GM19397 (cell line): ENCODE data around the gene RNASE2.
"Not testable (repeated sequence)": the region's sequence is repeated elsewhere in the genome, so short reads cannot be mapped to it uniquely, and the experiment has no call there.

ENCODE experiments used
- ATAC-seq: cut with Tn5 transposase; IDR thresholded peaks from one replicate; pipeline ENCODE4 v1.9.1; 2021; ENCODE audit warnings: mild to moderate bottlenecking, moderate library complexity; ENCODE audit not compliant: unreplicated experiment

The RNASE2 gene

GRCh38 chr14:20980906-20981305 lies 25.6 kb downstream of the RNASE2 start:
- ATAC-seq: no peak

- no peak for ATAC-seq
Observed at GRCh38 chr14:20982646-20983369, 27.5 kb downstream of the RNASE2 start.

- ATAC-seq: not testable (repeated sequence)
Observed at GRCh38 chr14:20985650-20986049, 30.4 kb downstream of the RNASE2 start.

DNA sequence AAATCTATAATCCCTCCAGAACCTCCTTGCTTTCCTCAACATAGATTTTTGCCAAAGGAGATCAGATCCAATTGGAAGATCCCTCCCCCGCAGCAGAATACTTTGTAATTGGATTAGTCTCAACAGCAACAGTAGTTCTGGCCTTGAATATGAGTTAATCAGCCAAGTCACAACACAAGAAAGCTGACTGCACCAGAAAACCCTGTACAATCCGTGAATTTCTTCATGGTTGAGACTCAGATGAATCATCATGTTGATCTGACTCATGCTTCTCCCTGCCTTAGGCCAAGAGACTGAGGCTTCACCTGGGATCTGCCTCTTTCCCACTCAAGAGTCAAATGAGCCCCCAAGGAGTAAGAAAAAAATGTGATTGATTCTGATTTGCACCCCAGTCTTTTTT lies 31.5 kb downstream of the RNASE2 start:
- no peak for ATAC-seq

DNA sequence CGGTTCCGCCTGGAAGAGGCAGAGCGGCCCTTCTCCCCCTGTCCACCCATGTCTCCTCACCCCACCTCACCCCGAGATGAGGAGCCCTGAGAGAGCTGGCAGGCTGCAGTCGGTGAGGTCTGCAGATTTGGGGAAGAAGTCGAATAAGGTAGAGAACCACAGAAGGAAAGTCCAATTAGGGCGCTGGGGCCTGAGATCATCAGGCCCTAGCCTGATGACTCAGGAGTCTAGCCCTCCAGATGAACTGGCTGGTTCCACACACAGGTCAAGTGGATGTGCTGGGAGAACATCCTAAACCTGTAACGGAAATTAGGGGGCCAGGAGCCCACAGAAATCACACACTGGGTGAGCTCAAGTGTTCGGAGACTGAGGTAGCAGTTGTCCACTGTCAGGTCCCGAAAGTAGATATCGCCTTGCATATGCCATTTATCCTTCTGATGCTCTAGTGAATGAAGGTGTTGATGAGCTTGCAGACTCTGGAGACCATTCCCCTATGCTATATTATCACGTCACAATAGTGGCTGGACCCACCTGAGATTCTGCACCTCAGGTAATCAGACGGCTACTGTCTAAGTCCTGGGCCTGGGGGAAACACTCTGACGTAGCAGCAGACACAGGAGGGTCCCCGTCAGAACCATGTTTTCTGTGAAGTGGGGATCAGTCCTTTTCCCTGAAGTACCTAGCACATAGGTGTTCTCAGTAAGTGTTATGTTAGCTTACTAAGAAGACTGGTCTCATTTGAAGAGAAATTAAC lies 33.6 kb downstream of the RNASE2 start:
- no peak for ATAC-seq

DNA sequence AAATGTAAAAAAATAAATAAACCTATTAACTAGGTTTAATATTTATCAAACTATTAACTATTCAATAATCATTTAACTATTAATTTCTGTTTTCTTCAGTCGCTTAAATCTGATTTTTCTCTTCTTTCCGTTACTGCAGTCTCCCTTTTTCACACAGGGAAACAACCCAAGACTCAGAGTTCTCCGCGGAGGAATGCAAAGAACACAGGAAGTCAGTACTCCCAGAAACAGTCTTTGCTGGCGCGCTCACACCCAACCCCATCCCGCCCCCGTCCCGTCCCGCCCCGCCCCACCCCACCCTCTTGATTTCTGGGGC lies 34.1 kb downstream of the RNASE2 start:
- no peak for ATAC-seq

DNA sequence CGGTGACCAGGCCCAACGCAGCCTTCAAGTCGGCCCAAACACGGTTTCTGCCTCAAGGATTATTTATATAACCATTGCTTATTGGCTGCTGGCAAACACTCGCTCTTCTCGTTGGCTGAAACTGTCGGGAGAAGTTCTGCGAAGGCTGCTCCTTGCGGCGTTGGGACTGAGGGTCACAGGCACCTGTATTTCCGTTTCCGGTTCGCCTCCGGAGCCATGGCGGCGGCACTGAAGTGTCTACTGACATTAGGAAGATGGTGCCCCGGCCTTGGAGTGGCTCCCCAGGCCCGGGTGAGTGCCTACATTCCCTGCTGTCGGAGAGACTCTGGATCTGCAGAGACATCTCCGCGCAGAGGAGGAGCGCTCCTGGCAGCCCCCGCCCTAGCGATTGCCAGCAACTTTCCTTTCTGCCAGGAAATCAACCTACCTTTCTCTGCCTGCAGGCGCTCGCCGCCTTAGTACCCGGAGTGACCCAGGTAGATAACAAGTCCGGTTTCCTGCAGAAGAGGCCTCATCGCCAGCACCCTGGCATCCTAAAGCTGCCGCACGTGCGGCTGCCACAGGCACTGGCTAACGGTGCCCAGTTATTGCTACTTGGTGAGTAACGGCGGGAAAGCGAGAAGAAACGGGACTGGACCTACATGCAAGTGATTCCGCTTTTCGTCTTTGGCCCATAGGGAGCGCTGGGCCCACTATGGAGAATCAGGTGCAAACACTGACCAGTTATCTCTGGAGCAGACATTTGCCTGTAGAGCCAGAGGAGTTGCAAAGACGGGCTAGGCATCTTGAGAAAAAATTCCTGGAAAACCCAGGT lies 34.7 kb downstream of the RNASE2 start, which contains the start of gene METTL17:
Gene METTL17 (plus strand): TSS at position 194 of the 814 bp plus-strand sequence. CDS start 23 bp downstream, at position 217.
- peak; percentile 98 for ATAC-seq

DNA sequence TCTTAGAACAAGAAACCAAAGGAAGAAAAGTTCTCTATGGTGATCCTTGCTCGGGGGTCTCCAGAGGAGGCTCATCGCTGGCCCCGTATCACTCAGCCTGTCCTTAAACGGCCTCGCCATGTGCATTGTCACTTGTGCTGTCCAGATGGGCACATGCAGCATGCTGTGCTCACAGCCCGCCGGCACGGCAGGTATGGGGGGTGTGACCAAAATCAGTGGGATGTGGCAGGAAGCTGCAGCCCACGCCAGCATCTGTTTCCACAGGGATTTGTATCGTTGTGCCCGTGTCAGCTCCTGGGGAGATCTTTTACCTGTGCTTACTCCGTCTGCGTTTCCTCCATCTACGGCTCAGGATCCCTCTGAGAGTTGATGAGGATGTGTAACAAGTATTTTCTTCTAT lies 41.2 kb downstream of the RNASE2 start:
- no peak for ATAC-seq

- ATAC-seq: no peak
Observed at GRCh38 chr14:20997115-20997514, 41.8 kb downstream of the RNASE2 start.

DNA sequence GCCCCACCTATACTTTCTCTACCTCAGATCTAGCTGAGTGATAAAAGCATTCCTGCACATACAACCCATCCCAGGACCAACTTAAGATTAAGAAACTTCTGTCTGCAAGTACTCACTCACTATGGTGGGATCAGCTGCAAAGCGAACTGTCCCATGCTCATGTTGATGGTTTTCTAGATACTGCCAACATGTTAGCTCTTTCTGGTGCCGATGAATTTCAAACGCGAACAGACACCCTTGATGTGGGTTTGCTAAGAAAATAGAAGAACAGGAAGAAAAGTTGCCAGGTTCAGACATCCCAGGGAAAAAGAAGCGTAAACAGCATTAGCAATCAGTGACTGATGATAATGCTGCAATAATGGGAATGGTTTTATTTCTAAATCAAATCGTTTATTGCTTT lies 42.3 kb downstream of the RNASE2 start:
- no peak for ATAC-seq

DNA sequence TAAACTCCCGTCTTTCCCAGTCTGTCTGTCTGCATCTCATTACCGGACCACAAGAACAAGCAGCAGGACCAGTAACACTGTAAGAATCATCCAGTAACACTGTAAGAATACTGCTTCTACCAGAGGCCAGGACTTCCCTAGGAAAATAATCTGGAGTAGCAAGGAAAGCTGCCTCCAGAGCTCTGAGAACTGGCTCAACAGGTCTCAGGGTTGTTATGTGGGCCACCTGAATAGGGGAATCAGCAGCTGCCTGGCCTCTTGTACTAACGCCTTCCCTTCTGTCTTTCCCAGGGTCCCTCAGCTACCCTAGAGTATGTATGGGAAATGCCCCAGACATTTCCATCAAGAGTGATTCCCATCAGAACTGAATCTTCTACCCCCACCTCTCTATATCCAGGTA lies 42.9 kb downstream of the RNASE2 start:
- ATAC-seq: no peak

DNA sequence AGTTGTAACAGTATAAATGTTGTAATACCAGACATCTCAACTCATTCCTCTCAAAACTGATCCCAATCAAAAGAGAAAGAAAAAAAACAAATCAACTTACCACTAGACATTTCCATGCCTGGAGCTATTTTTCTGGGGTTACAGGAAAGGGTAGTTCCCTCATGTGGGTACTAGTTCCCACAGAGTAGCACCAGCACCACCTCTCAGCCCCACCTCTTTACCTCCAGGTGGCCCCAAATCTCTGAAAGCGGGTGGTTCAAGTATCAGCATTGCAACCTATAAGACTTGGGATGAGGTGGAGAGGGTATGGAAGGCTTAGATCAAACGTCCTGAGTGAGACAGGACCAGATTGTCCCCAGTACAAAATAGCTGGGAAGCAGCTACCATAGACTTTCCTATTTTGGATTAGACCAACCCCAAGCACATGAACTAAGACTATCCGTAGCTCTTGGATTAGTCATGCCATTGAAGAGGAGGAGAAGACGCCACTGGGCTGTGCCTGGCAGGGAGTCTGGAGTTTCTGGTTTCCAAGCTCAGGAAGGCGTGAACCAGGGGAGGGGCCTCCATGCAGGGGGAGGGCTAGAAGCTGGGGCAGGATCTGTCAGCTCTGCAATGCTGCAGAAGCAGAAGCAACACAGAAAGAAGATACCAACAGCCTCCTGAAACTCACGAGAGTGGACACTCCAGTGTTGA lies 43.5 kb downstream of the RNASE2 start, which contains the start of gene SLC39A2:
Gene SLC39A2 (plus strand): TSS at position 620 of the 693 bp plus-strand sequence. CDS start 154 bp downstream, outside the sequence.
- no peak for ATAC-seq

DNA sequence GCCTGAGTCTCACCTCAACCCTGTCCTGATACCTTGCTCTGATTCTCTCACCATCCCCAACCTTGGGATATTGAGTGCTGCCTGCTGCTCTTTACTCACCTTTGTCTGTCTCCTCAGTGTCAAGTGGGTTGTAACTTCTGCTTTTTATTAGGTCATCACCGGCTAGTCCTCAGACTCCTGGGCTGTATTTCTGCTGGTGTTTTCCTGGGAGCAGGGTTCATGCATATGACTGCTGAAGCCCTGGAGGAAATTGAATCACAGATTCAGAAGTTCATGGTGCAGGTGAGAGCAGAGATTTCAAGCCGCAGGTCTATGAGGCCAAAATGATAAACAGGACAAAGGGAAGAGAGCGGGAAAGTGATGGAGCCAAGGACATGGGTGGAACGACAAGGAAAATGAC lies 44.3 kb downstream of the RNASE2 start:
- ATAC-seq: no peak

GRCh38 chr14:21001218-21001617 lies 45.9 kb downstream of the RNASE2 start:
- ATAC-seq: no peak

- no peak for ATAC-seq
Observed at GRCh38 chr14:21003788-21004346, 48.6 kb downstream of the RNASE2 start.
